ENCODE measurements around the gene MPP3.
"Not testable (repeated sequence)": the region's sequence is repeated elsewhere in the genome, so short reads cannot be mapped to it uniquely, and the experiment has no call there.

- not testable (repeated sequence) for TF ChIP-seq CTCF (IDR thresholded peaks at IDR 0.05; ENCODE audit: insufficient read depth, low read length, poor library complexity, severe bottlenecking); EZH2phosphoT487 (conservative IDR thresholded peaks at IDR 0.05; ENCODE audit: low read length)
These were observed 9.4 kb upstream of the MPP3 start for GRCh38 chr17:43842091-43842974.

All from SU-DHL-6 (cell line).